K562 (cell line): ENCODE results near the gene DAZAP1.

Experiments used
- PHB ChIP-seq: fragments of 250-450 bp; sonication (Bioruptor Pico); IDR thresholded peaks from 2 replicates; pipeline ENCODE4 v1.5.0; 2021
- TF ChIP-seq, protein P1 (sequence below): fragments of 250-450 bp; sonication (Bioruptor Pico); IDR thresholded peaks from 2 replicates; pipeline ENCODE4 v1.5.0; 2021

DNA sequence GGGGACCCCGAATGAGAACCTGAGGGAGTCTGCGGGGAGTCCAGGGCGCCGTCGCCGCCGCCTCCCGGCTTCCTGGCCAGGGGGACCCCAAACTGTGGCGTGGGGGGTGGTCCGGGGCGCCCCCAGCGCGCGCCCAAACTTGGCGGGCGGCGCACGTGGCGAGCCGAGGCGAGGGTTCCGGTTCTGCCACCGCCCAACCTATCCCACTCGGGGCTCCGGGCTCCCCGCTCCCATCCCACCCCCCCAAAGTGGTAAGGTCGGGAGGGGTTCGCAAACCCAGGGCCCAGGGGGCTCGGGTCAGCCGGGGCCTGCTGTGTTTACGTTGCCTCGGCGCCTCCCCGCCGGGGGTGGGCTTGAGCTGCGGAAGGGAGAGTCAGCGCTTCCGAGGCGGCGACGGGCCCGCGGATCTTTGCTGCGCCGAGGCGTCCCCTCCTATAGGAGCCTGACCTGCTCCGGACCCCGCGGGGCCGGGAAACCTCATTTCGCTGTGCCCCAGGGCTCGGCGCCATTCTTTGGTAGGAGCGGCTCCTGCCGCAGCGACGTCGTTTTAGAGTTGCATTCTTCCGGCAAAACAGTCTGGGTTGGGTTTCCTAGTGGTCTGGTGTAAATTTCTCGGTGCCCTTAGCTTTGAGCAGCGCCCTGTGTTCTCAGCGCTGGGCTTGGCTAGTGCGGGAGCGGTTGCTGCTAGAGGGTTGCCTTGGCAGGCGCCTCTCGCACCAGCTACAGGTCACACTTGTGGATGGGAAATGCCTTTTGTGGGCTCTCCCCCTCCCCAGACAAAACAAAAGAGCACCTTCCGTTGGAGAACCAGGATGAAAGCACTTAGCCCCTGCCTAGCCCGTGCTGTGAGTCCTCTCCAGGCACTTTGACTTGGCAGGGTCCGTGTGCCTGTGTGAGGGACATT is 1.2 kb downstream of the DAZAP1 start:
- TF ChIP-seq, protein P1, sequence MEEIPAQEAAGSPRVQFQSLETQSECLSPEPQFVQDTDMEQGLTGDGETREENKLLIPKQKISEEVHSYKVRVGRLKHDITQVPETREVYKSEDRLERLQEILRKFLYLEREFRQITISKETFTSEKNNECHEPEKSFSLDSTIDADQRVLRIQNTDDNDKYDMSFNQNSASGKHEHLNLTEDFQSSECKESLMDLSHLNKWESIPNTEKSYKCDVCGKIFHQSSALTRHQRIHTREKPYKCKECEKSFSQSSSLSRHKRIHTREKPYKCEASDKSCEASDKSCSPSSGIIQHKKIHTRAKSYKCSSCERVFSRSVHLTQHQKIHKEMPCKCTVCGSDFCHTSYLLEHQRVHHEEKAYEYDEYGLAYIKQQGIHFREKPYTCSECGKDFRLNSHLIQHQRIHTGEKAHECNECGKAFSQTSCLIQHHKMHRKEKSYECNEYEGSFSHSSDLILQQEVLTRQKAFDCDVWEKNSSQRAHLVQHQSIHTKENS (CRISPR knock-in tag): no peak
- TF ChIP-seq PHB (CRISPR knock-in tag): no peak
